GM18511 (cell line): ENCODE measurements around the gene RC3H1.
"Not testable (repeated sequence)": the region's sequence is repeated elsewhere in the genome, so short reads cannot be mapped to it uniquely, and the experiment has no call there.

ENCODE experiments used
- ATAC-seq: cut with Tn5 transposase; IDR thresholded peaks from one replicate; pipeline ENCODE4 v1.9.1; 2021; ENCODE audit warnings: mild to moderate bottlenecking, moderate library complexity; ENCODE audit not compliant: unreplicated experiment

The RC3H1 gene, protein sequence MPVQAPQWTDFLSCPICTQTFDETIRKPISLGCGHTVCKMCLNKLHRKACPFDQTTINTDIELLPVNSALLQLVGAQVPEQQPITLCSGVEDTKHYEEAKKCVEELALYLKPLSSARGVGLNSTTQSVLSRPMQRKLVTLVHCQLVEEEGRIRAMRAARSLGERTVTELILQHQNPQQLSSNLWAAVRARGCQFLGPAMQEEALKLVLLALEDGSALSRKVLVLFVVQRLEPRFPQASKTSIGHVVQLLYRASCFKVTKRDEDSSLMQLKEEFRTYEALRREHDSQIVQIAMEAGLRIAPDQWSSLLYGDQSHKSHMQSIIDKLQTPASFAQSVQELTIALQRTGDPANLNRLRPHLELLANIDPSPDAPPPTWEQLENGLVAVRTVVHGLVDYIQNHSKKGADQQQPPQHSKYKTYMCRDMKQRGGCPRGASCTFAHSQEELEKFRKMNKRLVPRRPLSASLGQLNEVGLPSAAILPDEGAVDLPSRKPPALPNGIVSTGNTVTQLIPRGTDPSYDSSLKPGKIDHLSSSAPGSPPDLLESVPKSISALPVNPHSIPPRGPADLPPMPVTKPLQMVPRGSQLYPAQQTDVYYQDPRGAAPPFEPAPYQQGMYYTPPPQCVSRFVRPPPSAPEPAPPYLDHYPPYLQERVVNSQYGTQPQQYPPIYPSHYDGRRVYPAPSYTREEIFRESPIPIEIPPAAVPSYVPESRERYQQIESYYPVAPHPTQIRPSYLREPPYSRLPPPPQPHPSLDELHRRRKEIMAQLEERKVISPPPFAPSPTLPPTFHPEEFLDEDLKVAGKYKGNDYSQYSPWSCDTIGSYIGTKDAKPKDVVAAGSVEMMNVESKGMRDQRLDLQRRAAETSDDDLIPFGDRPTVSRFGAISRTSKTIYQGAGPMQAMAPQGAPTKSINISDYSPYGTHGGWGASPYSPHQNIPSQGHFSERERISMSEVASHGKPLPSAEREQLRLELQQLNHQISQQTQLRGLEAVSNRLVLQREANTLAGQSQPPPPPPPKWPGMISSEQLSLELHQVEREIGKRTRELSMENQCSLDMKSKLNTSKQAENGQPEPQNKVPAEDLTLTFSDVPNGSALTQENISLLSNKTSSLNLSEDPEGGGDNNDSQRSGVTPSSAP

DNA sequence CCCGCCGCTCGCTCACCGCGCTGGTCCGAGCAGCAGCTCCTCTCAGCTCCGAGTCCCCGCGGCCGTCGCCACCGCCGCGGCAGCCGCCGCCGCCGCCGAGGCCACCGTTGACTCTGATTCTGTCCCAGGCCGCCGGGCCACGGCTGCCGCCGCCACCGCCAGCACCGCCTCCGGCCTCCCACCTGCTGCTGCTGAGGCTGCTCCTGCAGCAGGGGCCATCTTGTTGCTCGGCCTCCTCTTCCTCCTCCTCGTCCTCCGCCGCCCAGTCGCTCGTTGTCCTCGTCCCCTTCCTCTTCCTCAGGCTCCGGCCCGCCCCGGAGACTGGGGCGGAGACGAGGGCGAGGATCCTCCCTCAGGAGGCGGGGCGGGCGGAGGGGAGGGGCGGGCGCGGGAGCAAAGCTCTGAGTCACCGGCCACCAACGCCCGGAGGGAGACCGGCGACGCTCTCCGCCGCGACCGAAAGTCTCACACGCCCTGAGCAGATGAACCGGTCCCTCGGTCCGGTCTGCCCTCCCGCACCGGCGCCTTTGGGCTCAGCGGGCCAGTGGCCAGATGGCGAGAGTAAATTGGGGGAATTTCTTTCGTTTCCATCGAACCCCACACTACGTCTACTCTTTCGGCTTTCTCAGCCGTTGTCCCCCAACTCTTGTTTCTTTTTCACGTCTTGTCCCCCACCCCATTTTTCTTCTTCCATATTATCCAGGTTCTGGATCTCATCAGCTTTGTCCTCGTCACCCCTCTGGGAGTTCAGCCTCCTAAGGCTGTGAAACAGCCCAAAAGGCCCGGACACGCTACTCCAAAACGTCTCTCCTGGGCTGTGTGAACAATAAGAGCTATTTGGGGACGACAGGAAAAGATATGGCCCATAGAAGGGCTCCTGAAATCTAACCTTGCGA, at the start of gene RC3H1:
TSS of gene RC3H1 (minus strand) at position 278 of the 896 bp plus-strand sequence. CDS start 29,372 bp downstream, outside the sequence.
- peak; percentile 90 for ATAC-seq

GRCh38 chr1:174070614-174071013, 48.5 kb upstream of the RC3H1 start:
- ATAC-seq = no peak

DNA sequence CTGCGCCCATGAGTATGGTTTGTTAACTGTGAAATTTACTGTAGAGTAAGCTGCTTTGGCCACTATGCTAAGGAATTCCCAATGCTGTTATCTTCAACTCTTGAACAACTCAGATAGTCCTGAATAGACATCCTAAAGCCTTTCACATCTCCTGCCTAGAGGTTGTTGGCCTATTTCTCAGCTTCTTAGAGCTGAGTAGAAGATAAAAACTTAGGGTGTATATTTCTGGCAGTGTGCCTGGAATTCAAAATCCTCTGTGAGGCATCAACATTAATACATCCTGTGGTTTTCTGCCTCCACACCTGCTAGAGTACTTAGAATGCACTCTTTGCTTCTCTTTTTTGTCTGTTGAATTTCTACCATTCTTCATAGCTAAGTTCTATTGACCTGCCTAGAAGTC, 45.8 kb upstream of the RC3H1 start:
- ATAC-seq = no peak

GRCh38 chr1:174060090-174060489, 37.9 kb upstream of the RC3H1 start:
- no peak for ATAC-seq

DNA sequence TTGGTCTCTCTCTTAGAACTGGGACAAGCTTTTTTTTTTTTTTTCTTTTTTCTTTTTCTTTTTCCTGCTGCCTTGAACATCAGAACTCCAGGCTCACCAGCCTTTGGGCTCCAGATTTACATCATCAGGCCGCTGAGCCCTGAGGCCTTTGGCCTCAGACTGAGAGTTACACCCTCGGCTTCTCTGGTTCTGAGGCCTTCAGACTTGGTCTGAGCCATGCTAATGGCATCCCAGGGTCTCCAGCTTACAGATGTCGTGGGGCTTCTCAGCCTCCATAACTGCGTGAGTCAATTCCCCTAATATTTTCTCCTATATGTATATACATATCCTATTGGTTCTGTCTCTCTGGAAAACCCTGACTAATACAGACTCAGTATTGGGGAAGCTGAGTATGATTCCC, 36.5 kb upstream of the RC3H1 start:
- ATAC-seq = no peak

GRCh38 chr1:174056609-174057008, 34.5 kb upstream of the RC3H1 start:
- ATAC-seq = not testable (repeated sequence)

- not testable (repeated sequence) for ATAC-seq
These were observed 33.6 kb upstream of the RC3H1 start for GRCh38 chr1:174055797-174056196.

DNA sequence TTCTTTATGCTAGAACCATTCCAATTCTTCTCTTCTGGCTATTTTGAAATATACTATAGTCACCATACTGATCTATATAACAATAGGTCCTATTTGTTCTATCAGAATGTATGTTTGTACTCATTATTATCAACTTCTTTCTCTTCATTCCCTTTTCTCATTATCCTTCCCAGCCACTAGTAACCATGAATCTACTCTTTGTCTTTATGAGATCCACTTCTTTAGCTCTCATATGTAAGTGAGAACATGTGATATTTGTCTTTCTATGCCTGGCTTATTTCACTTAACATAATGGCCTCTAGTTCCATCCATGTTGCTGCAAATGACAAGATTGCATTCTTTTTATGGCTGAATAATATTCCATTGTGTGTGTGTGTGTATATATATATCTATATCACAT, 31.7 kb upstream of the RC3H1 start:
- no peak for ATAC-seq

DNA sequence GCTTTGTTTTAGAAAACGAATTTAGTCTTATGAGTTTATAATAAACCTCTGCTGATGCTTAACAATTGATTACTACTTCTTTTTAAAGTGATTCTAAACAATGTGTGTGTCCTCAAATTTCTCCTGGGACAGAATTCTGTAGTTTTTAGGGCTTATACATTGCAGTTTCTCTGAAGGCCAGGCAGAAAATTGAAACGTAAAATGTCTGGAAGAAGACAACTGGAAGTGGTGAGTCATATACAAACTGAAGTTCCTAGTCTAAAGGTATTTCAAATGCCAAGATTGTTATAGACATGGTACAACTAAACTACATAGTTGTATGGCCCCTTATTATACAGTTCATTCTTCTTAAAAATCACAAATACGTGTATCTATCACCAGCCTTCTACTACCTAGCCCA, 30.5 kb upstream of the RC3H1 start:
- no peak for ATAC-seq

- no peak for ATAC-seq
These were observed 29.8 kb upstream of the RC3H1 start for GRCh38 chr1:174051956-174052355.

GRCh38 chr1:174049514-174049913, 27.4 kb upstream of the RC3H1 start:
- no peak for ATAC-seq

DNA sequence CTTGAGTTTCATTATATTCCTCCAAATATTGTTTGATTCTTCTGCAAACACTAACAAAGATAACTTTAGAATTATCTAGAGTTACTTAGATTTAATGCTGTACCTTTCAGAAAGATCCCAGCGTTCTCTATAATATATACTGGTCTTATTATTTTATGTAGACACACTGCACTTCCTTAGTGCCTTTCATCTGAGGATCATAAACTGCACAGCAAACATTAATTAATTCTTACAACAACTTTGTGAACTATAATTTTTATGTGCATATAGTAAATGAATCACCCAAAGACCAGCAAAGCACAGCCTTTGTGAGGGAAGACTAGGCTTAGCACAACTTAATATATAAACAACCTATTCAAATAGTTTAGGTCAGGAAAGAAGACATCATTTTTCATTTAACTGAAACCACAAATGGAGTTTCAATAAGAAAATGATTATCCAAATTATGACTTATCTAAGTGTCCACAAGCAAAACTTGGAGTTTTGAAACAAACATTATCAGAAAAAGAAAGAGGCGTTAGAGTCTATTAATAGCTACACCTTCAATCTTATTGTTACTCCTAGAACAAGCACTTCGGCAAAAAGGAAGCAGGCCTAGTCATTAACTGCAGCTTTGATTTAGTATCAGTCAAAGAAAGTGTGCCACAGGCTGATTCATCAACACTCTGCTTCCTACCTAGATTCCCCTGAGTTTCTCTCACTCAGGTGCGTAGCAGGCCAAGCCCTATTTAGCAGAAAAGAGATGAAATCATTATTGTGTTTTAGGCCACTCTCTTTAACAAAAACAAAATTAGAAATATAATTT, 22.5 kb upstream of the RC3H1 start:
- no peak for ATAC-seq

DNA sequence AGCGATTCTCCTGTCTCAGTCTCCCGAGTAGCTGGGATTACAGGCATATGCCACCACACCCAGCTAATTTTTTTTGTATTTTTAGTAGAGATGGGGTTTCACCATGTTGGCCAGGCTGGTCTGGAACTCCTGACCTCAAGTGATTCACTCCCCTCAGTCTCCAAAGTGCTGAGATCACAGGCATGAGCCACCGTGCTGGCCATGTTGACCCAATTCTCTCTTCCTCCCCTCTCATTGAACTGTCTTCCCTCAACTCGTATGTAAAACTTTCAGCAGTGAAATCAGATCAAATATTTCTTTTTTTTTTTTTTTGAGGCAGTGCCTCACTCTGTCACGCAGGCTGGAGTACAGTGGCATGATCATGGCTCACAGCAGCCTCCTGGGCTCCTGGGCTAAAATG, 20.4 kb upstream of the RC3H1 start:
- not testable (repeated sequence) for ATAC-seq

DNA sequence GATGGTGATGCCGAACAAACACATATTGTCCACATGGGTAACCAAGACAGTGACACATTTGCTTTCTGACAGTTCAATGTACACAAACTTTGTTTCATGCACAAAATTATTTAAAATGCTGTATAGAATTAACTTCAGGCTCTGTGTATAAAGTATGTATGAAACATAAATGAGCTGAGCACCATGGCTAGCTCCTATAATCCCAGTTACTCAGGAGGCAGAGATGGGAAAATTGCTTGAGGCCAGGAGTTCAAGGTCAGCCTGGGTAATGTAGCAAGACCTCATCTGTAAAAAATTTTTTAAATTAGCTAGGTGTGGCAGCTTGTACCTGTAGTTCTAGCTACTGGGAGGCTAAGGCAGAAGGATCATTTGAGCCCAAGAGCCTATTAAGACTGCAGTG, 19.2 kb upstream of the RC3H1 start:
- no peak for ATAC-seq

- ATAC-seq = no peak
These were observed 18.2 kb upstream of the RC3H1 start for GRCh38 chr1:174040387-174040786.

DNA sequence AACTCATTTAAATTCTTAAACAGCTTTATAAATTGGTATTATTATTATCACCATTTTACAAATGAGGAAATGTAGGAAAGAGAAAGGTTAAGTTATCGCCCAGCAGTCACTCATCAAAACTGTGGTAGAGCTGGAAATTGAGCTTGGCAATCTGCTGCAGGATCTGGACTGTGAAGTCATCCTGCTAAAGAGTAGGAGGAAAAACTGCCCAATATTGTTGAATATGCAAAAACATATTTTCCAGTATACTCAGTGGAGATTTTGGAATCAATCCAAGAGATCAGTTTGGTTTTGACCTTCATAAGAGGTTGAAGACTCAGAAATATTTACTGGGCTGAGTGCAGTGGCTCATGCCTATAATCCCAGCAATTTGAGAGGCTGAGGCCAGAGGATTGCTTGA, 16.9 kb upstream of the RC3H1 start:
- ATAC-seq = no peak

DNA sequence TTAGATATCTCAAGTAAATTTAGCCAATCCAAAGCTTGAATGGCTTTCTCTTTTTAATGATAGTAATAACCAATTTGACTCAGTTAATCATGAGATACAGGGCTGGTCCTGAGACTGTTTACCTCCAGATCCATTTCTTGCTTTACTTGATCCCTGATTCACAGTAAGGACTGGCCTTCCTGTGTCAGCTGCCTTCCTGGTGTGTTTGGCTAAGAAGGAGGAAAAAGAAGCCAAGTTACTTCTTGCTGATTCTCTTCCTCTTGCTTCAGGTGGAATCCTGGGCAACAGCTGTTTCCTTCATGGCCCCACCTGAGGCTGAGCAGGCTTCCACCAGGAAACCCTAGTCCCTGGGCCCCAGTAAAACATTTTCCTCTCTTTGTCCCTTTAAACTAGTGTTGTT, 14.6 kb upstream of the RC3H1 start:
- no peak for ATAC-seq

DNA sequence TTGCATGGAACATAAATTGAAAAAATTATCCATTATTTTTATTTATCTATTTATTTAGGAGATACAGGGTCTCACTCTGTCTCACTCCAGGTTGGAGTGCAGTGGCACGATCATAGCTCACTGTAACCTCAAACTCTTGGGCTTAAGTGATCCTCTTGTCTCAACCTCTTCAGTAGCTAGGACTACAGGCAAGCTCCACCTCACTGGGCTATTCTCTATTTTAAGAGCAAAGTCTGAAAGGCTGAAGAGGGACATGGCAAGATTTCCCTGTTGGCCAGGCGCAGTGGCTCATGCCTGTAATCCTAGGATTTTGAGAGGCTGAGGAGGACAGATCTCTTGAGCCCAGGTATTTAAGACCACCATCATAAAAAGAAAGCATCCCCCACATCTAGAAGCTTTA, 14.0 kb upstream of the RC3H1 start:
- ATAC-seq = no peak

GRCh38 chr1:174032671-174033222, 10.6 kb upstream of the RC3H1 start:
- ATAC-seq = no peak
